GM04504 (cell line): ENCODE results near the gene SLC23A2.

Experiments
- DNase-seq: peaks from one replicate; pipeline ENCODE4 v3.0.0-alpha.2; 2012; ENCODE audit warnings: low read depth

The SLC23A2 gene

GRCh38 chr20:4966826-4967751 is 34.2 kb downstream of the SLC23A2 start:
- no peak for DNase-seq

GRCh38 chr20:4962241-4962855 is 39.0 kb downstream of the SLC23A2 start:
- DNase-seq, result no peak

- DNase-seq, result peak; percentile 60
These were observed 39.6 kb downstream of the SLC23A2 start for GRCh38 chr20:4961746-4962145.

GRCh38 chr20:4959592-4959991 is 41.7 kb downstream of the SLC23A2 start:
- no peak for DNase-seq

- no peak for DNase-seq
These were observed 43.4 kb downstream of the SLC23A2 start for GRCh38 chr20:4957939-4958362.

GRCh38 chr20:4957187-4957586 is 44.1 kb downstream of the SLC23A2 start:
- no peak for DNase-seq

- no peak for DNase-seq
These were observed 45.0 kb downstream of the SLC23A2 start for GRCh38 chr20:4956200-4956810.

- no peak for DNase-seq
These were observed 47.4 kb downstream of the SLC23A2 start for GRCh38 chr20:4953881-4954280.

- DNase-seq, result no peak
These were observed 49.1 kb downstream of the SLC23A2 start for GRCh38 chr20:4952229-4952628.

- peak; percentile 60 for DNase-seq
These were observed 50.0 kb downstream of the SLC23A2 start for GRCh38 chr20:4951299-4951698.

- DNase-seq, result no peak
These were observed 50.5 kb downstream of the SLC23A2 start for GRCh38 chr20:4950841-4951240.

- DNase-seq, result no peak
These were observed 50.9 kb downstream of the SLC23A2 start for GRCh38 chr20:4950437-4950836.

GRCh38 chr20:4949833-4950178 is 51.5 kb downstream of the SLC23A2 start:
- DNase-seq, result no peak

GRCh38 chr20:4947817-4948559 is 53.3 kb downstream of the SLC23A2 start:
- DNase-seq, result no peak

GRCh38 chr20:4946986-4947385 is 54.3 kb downstream of the SLC23A2 start:
- DNase-seq, result no peak

- DNase-seq, result no peak
These were observed 54.7 kb downstream of the SLC23A2 start for GRCh38 chr20:4946585-4946984.

- no peak for DNase-seq
These were observed 56.6 kb downstream of the SLC23A2 start for GRCh38 chr20:4944518-4945313.

GRCh38 chr20:4942331-4942730 is 59.0 kb downstream of the SLC23A2 start:
- peak; percentile 62 for DNase-seq

GRCh38 chr20:4937407-4938319 is 63.6 kb downstream of the SLC23A2 start:
- DNase-seq, result no peak

- DNase-seq, result no peak
These were observed 64.4 kb downstream of the SLC23A2 start for GRCh38 chr20:4936851-4937406.
